Suprapubic skin (tissue), 3 donors: ENCODE results near the gene SLC25A53.

Experiments used
- POLR2A ChIP-seq, 2 donors: fragments of 450-650 bp; IDR thresholded peaks; one replicate each; pipeline ENCODE4 v1.6.1; 2017; ENCODE audit warnings: antibody characterized with exemption in 2 of 2, mild to moderate bottlenecking in 2 of 2, moderate library complexity in 2 of 2
- TF ChIP-seq, protein P1 (sequence below), 2 donors: fragments of 200-600 bp in 1 of 2; fragments of 450-650 bp in 1 of 2; sonication (generic) in 1 of 2; IDR thresholded peaks; one replicate each; pipeline ENCODE4 v1.5.1; 2016 to 2019; ENCODE audit warnings: antibody characterized with exemption in 2 of 2, mild to moderate bottlenecking in 1 of 2, moderate library complexity in 1 of 2

DNA sequence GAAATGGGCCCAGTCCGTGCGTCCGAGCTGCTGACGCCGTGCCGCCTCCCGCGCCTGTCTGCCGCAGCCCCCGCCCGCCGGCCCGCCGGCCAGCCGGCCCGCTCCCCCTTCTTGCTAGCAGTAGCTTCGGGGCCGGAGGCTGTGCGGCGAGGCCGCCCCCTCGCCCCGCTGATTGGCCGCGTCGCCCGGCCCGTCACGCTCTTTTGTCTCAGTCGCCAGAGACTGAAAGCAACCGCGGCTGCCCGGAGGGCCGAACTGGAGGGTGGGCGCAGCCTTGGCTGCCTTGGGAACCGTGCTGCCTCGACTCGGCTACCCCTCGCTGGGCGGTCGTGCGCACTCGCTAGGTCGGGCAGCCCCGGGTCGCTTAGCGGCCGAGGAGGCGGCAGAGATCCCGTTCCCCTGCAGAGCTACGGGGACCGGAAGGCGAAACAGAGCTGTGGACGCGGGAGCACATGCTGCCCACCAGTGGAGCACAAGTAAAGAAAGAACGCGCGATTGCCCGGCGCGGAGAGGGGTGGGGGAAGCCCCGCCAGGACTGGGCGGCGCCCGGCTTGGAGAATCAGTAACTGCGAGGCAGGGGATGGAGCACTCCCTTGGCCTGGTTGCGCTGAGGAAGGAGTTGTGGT is 44.4 kb downstream of the SLC25A53 start, which contains the start of gene ZCCHC18:
- no peak for TF ChIP-seq POLR2A (IDR thresholded peaks at IDR 0.05)
- TF ChIP-seq, protein P1, sequence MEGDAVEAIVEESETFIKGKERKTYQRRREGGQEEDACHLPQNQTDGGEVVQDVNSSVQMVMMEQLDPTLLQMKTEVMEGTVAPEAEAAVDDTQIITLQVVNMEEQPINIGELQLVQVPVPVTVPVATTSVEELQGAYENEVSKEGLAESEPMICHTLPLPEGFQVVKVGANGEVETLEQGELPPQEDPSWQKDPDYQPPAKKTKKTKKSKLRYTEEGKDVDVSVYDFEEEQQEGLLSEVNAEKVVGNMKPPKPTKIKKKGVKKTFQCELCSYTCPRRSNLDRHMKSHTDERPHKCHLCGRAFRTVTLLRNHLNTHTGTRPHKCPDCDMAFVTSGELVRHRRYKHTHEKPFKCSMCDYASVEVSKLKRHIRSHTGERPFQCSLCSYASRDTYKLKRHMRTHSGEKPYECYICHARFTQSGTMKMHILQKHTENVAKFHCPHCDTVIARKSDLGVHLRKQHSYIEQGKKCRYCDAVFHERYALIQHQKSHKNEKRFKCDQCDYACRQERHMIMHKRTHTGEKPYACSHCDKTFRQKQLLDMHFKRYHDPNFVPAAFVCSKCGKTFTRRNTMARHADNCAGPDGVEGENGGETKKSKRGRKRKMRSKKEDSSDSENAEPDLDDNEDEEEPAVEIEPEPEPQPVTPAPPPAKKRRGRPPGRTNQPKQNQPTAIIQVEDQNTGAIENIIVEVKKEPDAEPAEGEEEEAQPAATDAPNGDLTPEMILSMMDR (IDR thresholded peaks at IDR 0.05): no peak
